Caki2 (cell line): ENCODE data around the gene FAM120B. TPM values are rescaled to one million over a fixed set of nuclear protein-coding genes. Genes with fewer than 3 reads are reported as not detected.
A peak's percentile ranks its signal among the peaks of the same experiment; 100 is the strongest.
"Not testable (repeated sequence)": the region's sequence is repeated elsewhere in the genome, so short reads cannot be mapped to it uniquely, and the experiment has no call there.

Experiments
- DNase-seq: peaks from one replicate; pipeline ENCODE4 v3.0.0-alpha.2; 2015; ENCODE audit warnings: low read depth
- in situ Hi-C: cut with HindIII; loops from 2 replicates; pipeline ENCODE4 v1.10.0; 2016; ENCODE audit warnings: low sequenced_read_pairs, low pct_unique_long_range_greater_than_20kb, mixed read lengths
- total RNA-seq: library from RNA; depleted of rRNA; stranded (reverse); fragments of >200 nt; shearing (Covaris generic); gene quantifications from 2 replicates; pipeline ENCODE4 v1.2.3, GENCODE V29; 2014; ENCODE audit warnings: low replicate concordance

FAM120B gene
- total RNA-seq, 1 experiment from 2014 or later: 10.1 TPM

DNA sequence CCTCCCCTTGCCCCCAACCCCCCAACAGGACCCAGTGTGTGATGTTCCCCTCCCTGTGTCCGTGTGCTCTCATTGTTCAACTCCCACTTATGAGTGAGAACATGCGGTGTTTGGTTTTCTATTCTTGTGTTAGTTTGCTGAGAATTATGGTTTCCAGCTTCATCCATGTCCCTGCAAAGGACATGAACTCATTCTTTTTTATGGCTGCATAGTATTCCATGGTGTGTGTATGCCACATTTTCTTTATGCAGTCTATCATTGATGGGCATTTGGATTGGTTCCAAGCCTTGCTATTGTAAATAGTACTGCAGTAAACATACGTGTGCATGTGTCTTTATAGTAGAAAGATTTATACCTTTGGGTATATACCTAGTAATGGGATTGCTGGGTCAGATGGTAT is 28.6 kb downstream of the FAM120B start:
- DNase-seq, in situ Hi-C loops: not testable (repeated sequence)

- in situ Hi-C loops: no loop called here
- DNase-seq: peak; percentile 68
Observed at GRCh38 chr6:170344631-170345576, 38.3 kb downstream of the FAM120B start.

GRCh38 chr6:170345662-170346061 is 39.1 kb downstream of the FAM120B start:
- no peak for DNase-seq
- in situ Hi-C loops: no loop called here

DNA sequence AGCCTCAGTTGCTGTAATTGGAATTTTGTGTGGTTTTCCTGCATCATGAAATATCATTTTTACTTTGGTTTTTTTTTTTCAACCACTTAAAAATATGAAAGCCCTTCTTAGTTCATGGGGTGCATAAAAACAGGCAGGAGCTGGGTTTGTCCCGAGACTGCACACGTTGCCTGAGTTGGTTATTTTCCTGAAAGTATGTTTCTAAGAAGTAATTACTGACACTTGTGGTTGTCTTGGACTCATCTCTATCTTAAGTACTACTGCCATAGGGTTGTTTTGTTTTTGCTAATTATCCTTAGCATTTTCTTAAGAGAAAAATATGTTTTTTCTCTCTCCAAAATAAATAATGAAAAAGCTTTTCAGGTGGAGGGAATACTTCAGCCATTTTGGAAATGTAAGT is 40.1 kb downstream of the FAM120B start:
- in situ Hi-C loops: no loop called here
- DNase-seq: no peak

DNA sequence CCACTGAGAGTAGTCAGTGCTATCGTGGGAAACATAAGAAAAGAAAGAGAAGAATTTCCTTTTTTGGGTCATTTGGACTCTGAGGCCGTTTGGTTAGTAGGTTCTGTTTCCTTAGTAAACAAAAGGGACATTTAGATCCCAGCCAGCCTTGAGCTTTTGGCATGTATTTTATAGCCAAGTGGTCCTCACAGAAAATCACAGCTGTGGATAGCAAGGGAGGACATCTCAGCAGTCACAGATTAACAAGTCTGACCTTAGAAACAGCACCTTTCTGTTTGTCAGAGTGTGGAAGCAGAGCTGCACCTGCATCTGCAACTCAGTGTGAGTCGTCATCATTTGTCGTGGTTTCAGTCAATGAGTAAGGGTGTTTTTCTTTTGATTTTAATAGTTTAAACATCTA is 40.5 kb downstream of the FAM120B start:
- peak; percentile 6 for DNase-seq
- in situ Hi-C loops: no loop called here

GRCh38 chr6:170347975-170348374 is 41.4 kb downstream of the FAM120B start:
- in situ Hi-C loops: no loop called here
- no peak for DNase-seq

DNA sequence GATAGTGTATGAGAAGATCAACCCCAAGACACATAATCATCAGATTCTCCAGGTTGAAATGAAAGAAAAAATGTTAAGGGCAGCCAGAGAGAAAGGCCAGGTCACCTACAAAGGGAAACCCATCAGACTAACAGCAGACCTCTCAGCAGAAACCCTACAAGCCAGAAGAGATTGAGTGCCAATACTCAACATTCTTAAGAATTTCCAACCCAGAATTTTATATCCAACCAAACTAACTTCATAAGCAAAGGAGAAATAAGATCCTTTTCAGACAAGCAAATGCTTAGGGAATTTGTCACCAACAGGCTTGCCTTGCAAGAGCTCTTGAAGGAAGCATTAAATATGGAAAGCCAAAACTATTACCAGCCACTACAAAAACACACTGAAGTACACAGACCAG is 44.9 kb downstream of the FAM120B start:
- in situ Hi-C loops, DNase-seq: not testable (repeated sequence)

DNA sequence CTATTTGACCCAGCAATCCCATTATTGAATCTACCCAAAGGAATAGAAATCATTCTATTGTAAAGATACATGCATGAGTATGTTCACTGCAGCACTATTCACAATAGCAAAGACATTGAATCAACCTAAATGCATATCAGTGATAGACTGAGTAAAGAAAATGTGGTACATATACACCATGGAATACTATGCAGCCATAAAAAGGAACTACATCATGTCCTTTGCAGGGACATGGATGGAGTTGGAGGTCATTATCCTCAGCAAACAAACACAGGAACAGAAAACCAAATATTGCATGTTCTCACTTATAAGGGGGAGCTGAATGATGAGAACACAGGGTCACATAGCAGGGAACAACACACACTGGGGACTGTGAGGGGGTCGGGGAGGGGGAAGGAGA is 48.6 kb downstream of the FAM120B start:
- DNase-seq, in situ Hi-C loops: not testable (repeated sequence)

DNA sequence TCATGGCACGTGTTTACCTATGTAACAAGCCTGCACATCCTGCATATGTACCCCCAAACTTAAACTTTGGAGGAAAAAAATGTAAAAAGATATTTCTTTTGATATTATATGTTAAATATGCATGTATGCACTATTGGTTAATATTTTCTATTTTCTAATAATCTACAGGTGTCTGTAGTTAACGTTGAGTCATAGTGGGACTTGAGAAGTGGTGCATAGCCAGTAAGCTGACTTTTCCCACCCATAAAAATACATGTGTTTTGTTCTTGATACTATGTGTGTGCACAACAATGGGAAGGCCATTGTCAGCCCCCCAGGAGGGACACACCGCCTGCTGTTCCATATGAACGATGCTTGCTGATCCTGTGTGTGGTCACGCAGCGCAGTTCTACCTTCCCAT is 49.1 kb downstream of the FAM120B start:
- in situ Hi-C loops: no loop called here
- DNase-seq: no peak

- DNase-seq: no peak
- in situ Hi-C loops: no loop called here
Observed at GRCh38 chr6:170357812-170358211, 51.3 kb downstream of the FAM120B start.

GRCh38 chr6:170358496-170358895 is 51.9 kb downstream of the FAM120B start:
- no peak for DNase-seq
- in situ Hi-C loops: no loop called here

DNA sequence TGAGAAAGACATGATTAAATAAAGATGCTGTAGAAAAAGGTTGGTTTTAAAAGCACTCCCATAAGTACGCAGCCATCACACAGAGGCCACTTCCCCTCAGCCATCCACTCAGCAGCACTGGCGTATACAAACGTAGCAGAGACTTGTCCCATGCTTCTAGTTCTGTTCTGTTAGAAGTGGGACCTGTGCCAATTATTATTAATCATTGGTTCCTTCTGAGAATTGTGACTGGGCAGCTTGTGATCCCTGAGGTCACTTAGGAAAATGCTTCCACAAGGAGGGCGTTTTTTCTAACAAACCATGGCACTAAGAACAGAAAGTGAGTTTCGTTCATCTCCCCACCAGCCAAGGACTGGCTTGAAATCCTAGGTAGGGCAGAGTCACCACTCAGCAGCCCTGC is 53.9 kb downstream of the FAM120B start:
- in situ Hi-C loops: no loop called here

DNA sequence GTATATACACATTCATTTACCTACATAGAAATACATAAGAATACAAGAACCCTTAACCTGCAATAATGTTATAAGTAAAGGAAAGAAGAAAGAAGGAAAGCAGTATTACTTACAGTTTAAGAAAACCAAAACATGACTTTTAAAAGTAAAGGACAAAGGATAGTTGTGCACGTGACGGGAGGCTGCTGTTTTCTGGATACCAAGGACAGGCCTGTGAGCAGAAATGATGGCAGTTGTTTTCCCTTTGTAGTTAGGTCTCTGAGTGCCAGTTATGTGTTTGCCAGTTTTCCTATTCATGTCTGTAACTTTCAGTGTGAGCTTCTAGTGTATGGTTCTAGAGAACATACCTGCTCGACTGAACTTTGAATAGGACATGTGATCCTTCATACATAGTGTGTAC is 54.8 kb downstream of the FAM120B start:
- DNase-seq: no peak
- in situ Hi-C loops: no loop called here

More for the DNA sequence above, 53.9 kb downstream of the FAM120B start:
- DNase-seq: no peak

- no peak for DNase-seq
- in situ Hi-C loops: no loop called here
Observed at GRCh38 chr6:170362121-170362520, 55.6 kb downstream of the FAM120B start.

GRCh38 chr6:170363255-170363654 is 56.7 kb downstream of the FAM120B start:
- in situ Hi-C loops: no loop called here
- no peak for DNase-seq

GRCh38 chr6:170365121-170365520 is 58.6 kb downstream of the FAM120B start:
- no peak for DNase-seq
- in situ Hi-C loops: no loop called here

DNA sequence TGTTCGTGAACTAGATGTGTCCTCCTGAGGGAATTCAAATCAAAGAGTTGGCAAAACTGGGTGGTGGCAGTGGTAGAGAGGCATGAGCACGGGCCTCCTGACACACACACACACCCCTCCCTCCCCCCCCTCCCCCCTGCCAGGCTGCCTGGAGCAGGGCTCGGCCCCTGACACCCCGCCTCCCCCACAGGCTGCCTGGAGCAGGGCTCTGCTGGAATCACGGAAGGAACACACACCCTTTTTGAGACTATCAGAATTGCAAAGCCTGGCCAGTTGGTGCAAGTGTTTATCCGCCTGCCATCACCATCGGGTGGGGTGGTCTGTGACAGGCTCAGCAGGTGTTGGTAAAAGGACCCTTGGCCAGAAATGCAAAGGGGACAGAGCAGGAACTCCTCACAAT is 59.0 kb downstream of the FAM120B start:
- no peak for DNase-seq
- in situ Hi-C loops: no loop called here

- no peak for DNase-seq
- in situ Hi-C loops: no loop called here
Observed at GRCh38 chr6:170366248-170366960, 59.8 kb downstream of the FAM120B start.

- in situ Hi-C loops: no loop called here
Observed at GRCh38 chr6:170367241-170367640, 60.7 kb downstream of the FAM120B start.

More at GRCh38 chr6:170367241-170367640, 60.7 kb downstream of the FAM120B start:
- no peak for DNase-seq
